Measurements from ENCODE around the gene LRIG2. TPM values are rescaled to one million over a fixed set of nuclear protein-coding genes. Genes with fewer than 3 reads are reported as not detected.

Gene LRIG2
- total and polyA plus RNA-seq, 11 donors, result 3.5 to 13.1 (median 8.5) TPM

GRCh38 chr1:113137563-113137962 is 64.6 kb downstream of the LRIG2 start:
- Histone ChIP-seq H3K4me1 (peaks cover 0 to 27% (median 16%) of the 10 kb centered on the region in 12 donors), H3K36me3 (no peaks in the 10 kb centered on the region), H3K4me3 (no peak overlapping the region), H3K27ac (no peak overlapping the region), H3K27me3 (no peaks in the 10 kb centered on the region), H3K9me3 (no peaks in the 10 kb centered on the region)
- ATAC-seq (no peak), DNase-seq (no peak)
- intact Hi-C loops (cut with DNase I), result loop anchor here in 1 of 10 donors (5.0 kb wide), 1 partner anchor 540 kb away; no protein-coding TSS in a partner anchor
- TF ChIP-seq POLR2A (IDR thresholded peaks at IDR 0.05) (no peak), CTCF (IDR thresholded peaks at IDR 0.05) (no peak)
- 78 to 88% (median 80%) methylated on average over 3 of the region's 3 CpGs for WGBS, 4 donors

GRCh38 chr1:113138778-113139177 is 65.8 kb downstream of the LRIG2 start:
- TF ChIP-seq POLR2A (IDR thresholded peaks at IDR 0.05) (no peak), CTCF (IDR thresholded peaks at IDR 0.05) (no peak)
- Histone ChIP-seq H3K9me3 (no peaks in the 10 kb centered on the region), H3K27me3 (no peaks in the 10 kb centered on the region), H3K36me3 (no peaks in the 10 kb centered on the region), H3K4me1 (peaks cover 0 to 33% (median 25%) of the 10 kb centered on the region in 12 donors), H3K4me3 (no peak overlapping the region), H3K27ac (no peak overlapping the region)
- intact Hi-C loops (cut with DNase I), result loop anchor here in 2 of 10 donors (2.0 to 5.0 kb wide), 2 partner anchors 539 to 540 kb away; no protein-coding TSS in a partner anchor
- ATAC-seq, result no peak
- no peak for DNase-seq

- intact Hi-C loops (cut with DNase I), result loop anchor here (1.0 to 10.0 kb wide), 13 partner anchors 245 to 765 kb away; partner anchors contain the start of genes MAGI3 (in 3 of the 10), AP4B1 (in 1 of the 10) and DCLRE1B (in 1 of the 10)
- ATAC-seq (no peak), DNase-seq (no peak)
- H3K36me3 ChIP-seq, result no peaks in the 10 kb centered on the region
- H3K4me1 ChIP-seq, result peaks cover 0 to 33% (median 25%) of the 10 kb centered on the region in 12 donors
- H3K4me3 ChIP-seq, result peak overlapping the region in 1 of 12 donors; percentile 11
- H3K9me3 ChIP-seq, result no peaks in the 10 kb centered on the region
- H3K27ac ChIP-seq, result peak overlapping the region in 1 of 12 donors; percentile 51
- H3K27me3 ChIP-seq, result no peaks in the 10 kb centered on the region
- 94 to 100% (median 98%) methylated on average over 1 of the region's 1 CpG for WGBS, 4 donors
- TF ChIP-seq POLR2A (IDR thresholded peaks at IDR 0.05) (no peak), CTCF (IDR thresholded peaks at IDR 0.05) (no peak)
These were observed 67.2 kb downstream of the LRIG2 start for GRCh38 chr1:113140176-113140575.

- H3K9me3 ChIP-seq, result no peaks in the 10 kb centered on the region
- TF ChIP-seq CTCF (IDR thresholded peaks at IDR 0.05) (peak; percentile 65 to 91 (median 82)), POLR2A (IDR thresholded peaks at IDR 0.05) (no peak)
- H3K27ac ChIP-seq, result peak overlapping the region in 5 of 12 donors; percentile 2 to 61 (median 48)
- H3K4me1 ChIP-seq, result peaks cover 0 to 33% (median 25%) of the 10 kb centered on the region in 12 donors
- peak overlapping the region in 5 of 12 donors; percentile 11 to 42 (median 20) for H3K4me3 ChIP-seq
- WGBS, 4 donors, result 32 to 35% (median 35%) methylated on average over 13 of the region's 13 CpGs
- ATAC-seq (peak; percentile 76 to 92 (median 90)), DNase-seq (peak in 4 of 5 donors; percentile 41 to 65 (median 56))
- intact Hi-C loops (cut with DNase I), result loop anchor here (1.0 to 10.0 kb wide), 13 partner anchors 244 to 764 kb away; partner anchors contain the start of genes MAGI3 (in 3 of the 10), AP4B1 (in 1 of the 10) and DCLRE1B (in 1 of the 10)
- no peaks in the 10 kb centered on the region for H3K27me3 ChIP-seq
- H3K36me3 ChIP-seq, result no peaks in the 10 kb centered on the region
These were observed 67.8 kb downstream of the LRIG2 start for GRCh38 chr1:113140588-113141446.

Measured in heart left ventricle (tissue), 16 donors.